ENCODE data around the gene RAB27A.
"Not testable (repeated sequence)": the region's sequence is repeated elsewhere in the genome, so short reads cannot be mapped to it uniquely, and the experiment has no call there.

The RAB27A gene

DNA sequence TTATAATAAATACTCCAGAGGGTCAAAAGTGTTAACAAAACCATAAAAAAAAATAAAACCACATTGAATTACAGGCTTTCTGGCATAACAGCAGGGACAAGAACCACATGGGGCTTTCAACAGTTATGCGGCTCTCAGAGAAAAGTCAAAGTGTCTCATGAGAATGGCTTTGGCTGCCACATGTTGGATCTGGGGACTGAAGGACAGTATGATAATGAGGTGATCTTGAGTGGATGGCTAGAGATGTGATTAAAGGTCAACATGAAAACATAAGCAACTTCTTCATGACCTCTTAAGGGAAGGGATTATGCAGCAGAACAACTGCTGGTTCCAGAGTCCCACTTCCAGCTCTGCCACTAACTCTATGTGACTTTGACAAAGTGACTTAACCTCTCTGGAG is 5.2 kb downstream of the RAB27A start:
- no peak for DNase-seq (ENCODE audit: low read depth, low spot score)
- no peak overlapping the region for H3K9ac ChIP-seq (ENCODE audit: insufficient read length)
- no peak overlapping the region for H3K27ac ChIP-seq
- TF ChIP-seq POLR2AphosphoS5 (IDR thresholded peaks at IDR 0.05; ENCODE audit: borderline replicate concordance, low read depth, low read length), result no peak
- no peak for TF ChIP-seq EZH2 (IDR thresholded peaks at IDR 0.05)
- no peak for TF ChIP-seq FOXP2 (optimal IDR thresholded peaks at IDR 0.05; ENCODE audit: control extremely low read depth, extremely low read length, insufficient read depth)
- H3K36me3 ChIP-seq (ENCODE audit: insufficient read depth, low read length), result no peaks in the 10 kb centered on the region
- no peak overlapping the region for H3K4me3 ChIP-seq
- H3K9me3 ChIP-seq (ENCODE audit: low read depth, low read length), result no peaks in the 10 kb centered on the region

- no peaks in the 10 kb centered on the region for H3K9me3 ChIP-seq (ENCODE audit: low read depth, low read length)
- no peaks in the 10 kb centered on the region for H3K36me3 ChIP-seq (ENCODE audit: insufficient read depth, low read length)
- no peak overlapping the region for H3K9ac ChIP-seq (ENCODE audit: insufficient read length)
- H3K4me3 ChIP-seq, result no peak overlapping the region
- DNase-seq (ENCODE audit: low read depth, low spot score), result no peak
- TF ChIP-seq FOXP2 (optimal IDR thresholded peaks at IDR 0.05; ENCODE audit: control extremely low read depth, extremely low read length, insufficient read depth) (no peak), EZH2 (IDR thresholded peaks at IDR 0.05) (no peak), POLR2AphosphoS5 (IDR thresholded peaks at IDR 0.05; ENCODE audit: borderline replicate concordance, low read depth, low read length) (no peak)
- H3K27ac ChIP-seq, result no peak overlapping the region
These were observed 6.0 kb downstream of the RAB27A start for GRCh38 chr15:55283379-55284147.

DNA sequence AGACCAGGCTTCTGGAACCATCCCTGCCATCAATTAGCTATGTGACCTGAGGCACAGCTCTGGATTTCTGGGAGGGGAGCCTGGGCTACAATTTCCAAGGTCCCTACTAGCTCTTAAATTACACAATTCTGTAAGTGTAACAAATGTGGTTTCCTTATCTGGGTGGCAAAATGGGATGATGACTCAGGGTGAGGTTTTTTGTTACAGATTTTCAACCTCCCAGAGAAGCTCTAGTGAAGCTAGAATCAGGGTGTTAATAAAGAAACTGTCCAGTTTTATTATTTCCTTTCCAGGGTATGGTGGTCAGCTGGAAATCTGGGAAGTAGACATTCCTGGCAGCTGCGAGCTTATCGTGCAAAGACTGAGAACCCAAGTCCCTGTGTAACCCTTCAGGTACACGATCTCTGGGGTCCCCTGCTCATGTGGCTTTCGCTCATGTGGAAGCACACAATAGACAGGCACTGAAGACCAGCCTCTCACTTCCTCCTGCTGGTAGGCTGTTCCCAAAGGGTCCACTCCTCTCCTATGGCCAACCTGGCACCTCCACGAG is 7.3 kb downstream of the RAB27A start:
- H3K36me3 ChIP-seq (ENCODE audit: insufficient read depth, low read length), result no peaks in the 10 kb centered on the region
- H3K9me3 ChIP-seq (ENCODE audit: low read depth, low read length), result no peaks in the 10 kb centered on the region
- H3K9ac ChIP-seq (ENCODE audit: insufficient read length), result no peak overlapping the region
- H3K27ac ChIP-seq, result no peak overlapping the region
- TF ChIP-seq EZH2 (IDR thresholded peaks at IDR 0.05) (no peak), POLR2AphosphoS5 (IDR thresholded peaks at IDR 0.05; ENCODE audit: borderline replicate concordance, low read depth, low read length) (no peak), FOXP2 (optimal IDR thresholded peaks at IDR 0.05; ENCODE audit: control extremely low read depth, extremely low read length, insufficient read depth) (no peak)
- no peak for DNase-seq (ENCODE audit: low read depth, low spot score)
- H3K4me3 ChIP-seq, result no peak overlapping the region

- Histone ChIP-seq H3K4me3 (no peak overlapping the region), H3K36me3 (ENCODE audit: insufficient read depth, low read length) (no peaks in the 10 kb centered on the region), H3K9ac (ENCODE audit: insufficient read length) (no peak overlapping the region), H3K27ac (no peak overlapping the region), H3K9me3 (ENCODE audit: low read depth, low read length) (no peaks in the 10 kb centered on the region)
- no peak for DNase-seq (ENCODE audit: low read depth, low spot score)
- TF ChIP-seq FOXP2 (optimal IDR thresholded peaks at IDR 0.05; ENCODE audit: control extremely low read depth, extremely low read length, insufficient read depth) (no peak), POLR2AphosphoS5 (IDR thresholded peaks at IDR 0.05; ENCODE audit: borderline replicate concordance, low read depth, low read length) (no peak), EZH2 (IDR thresholded peaks at IDR 0.05) (no peak)
These were observed 7.9 kb downstream of the RAB27A start for GRCh38 chr15:55281517-55282228.

DNA sequence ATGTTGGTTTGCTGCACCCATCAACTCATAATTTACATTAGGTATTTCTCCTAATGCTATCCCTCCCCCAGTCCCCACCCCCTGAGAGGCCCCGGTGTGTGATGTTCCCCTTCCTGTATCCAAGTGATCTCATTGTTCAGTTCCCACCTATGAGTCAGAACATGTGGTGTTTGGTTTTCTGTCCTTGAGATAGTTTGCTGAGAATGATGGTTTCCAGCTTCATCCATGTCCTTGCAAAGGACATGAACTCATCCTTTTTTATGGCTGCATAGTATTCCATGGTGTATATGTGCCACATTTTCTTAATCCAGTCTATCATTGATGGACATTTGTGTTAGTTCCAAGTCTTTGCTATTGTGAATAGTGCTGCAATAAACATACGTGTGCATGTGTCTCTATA is 9.0 kb downstream of the RAB27A start:
- H3K9me3 ChIP-seq (ENCODE audit: low read depth, low read length); DNase-seq (ENCODE audit: low read depth, low spot score); H3K4me3 ChIP-seq; H3K27ac ChIP-seq; H3K36me3 ChIP-seq (ENCODE audit: insufficient read depth, low read length); H3K9ac ChIP-seq (ENCODE audit: insufficient read length): not testable (repeated sequence)

DNA sequence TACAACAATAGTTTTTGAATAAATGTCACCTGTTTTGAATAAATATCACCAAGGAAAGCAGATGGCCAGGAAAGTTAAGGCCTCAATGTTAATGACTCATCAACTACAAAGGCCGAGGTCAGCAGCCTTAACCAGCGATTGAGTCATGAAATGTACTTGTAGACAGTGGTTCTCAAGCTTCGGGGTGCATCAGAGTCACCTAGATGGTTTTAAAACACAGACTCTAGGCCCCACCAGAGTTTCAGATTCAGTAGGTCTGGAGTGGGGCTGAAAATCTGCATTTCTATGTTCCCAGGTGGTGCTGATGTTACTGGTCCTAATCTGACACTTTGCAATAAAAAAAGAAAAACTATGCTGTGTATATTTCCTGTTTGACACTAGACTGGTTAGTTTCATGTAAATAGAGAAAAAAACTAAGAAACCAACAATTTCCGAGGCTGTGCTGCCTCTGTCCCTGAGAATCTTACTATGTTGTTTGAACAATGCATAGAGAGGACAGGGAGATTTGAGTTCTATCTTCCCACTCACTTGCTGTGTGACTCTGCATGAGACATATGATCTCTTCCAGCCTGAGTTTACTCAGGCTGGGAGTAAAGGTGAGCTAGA is 9.8 kb downstream of the RAB27A start:
- Histone ChIP-seq H3K9ac (ENCODE audit: insufficient read length) (no peak overlapping the region), H3K36me3 (ENCODE audit: insufficient read depth, low read length) (no peaks in the 10 kb centered on the region), H3K27ac (no peak overlapping the region), H3K4me3 (no peak overlapping the region), H3K9me3 (ENCODE audit: low read depth, low read length) (no peaks in the 10 kb centered on the region)
- no peak for DNase-seq (ENCODE audit: low read depth, low spot score)
- TF ChIP-seq FOXP2 (optimal IDR thresholded peaks at IDR 0.05; ENCODE audit: control extremely low read depth, extremely low read length, insufficient read depth), result no peak
- no peak for TF ChIP-seq POLR2AphosphoS5 (IDR thresholded peaks at IDR 0.05; ENCODE audit: borderline replicate concordance, low read depth, low read length)
- TF ChIP-seq EZH2 (IDR thresholded peaks at IDR 0.05), result no peak

GRCh38 chr15:55279100-55279745 is 10.4 kb downstream of the RAB27A start:
- no peaks in the 10 kb centered on the region for H3K36me3 ChIP-seq (ENCODE audit: insufficient read depth, low read length)
- DNase-seq (ENCODE audit: low read depth, low spot score), result no peak
- TF ChIP-seq POLR2AphosphoS5 (IDR thresholded peaks at IDR 0.05; ENCODE audit: borderline replicate concordance, low read depth, low read length), result no peak
- no peak for TF ChIP-seq EZH2 (IDR thresholded peaks at IDR 0.05)
- TF ChIP-seq FOXP2 (optimal IDR thresholded peaks at IDR 0.05; ENCODE audit: control extremely low read depth, extremely low read length, insufficient read depth), result no peak
- H3K9ac ChIP-seq (ENCODE audit: insufficient read length), result no peak overlapping the region
- H3K27ac ChIP-seq, result no peak overlapping the region
- no peaks in the 10 kb centered on the region for H3K9me3 ChIP-seq (ENCODE audit: low read depth, low read length)
- no peak overlapping the region for H3K4me3 ChIP-seq

- no peak overlapping the region for H3K9ac ChIP-seq (ENCODE audit: insufficient read length)
- DNase-seq (ENCODE audit: low read depth, low spot score), result no peak
- no peak overlapping the region for H3K4me3 ChIP-seq
- TF ChIP-seq EZH2 (IDR thresholded peaks at IDR 0.05) (no peak), FOXP2 (optimal IDR thresholded peaks at IDR 0.05; ENCODE audit: control extremely low read depth, extremely low read length, insufficient read depth) (no peak), POLR2AphosphoS5 (IDR thresholded peaks at IDR 0.05; ENCODE audit: borderline replicate concordance, low read depth, low read length) (no peak)
- no peaks in the 10 kb centered on the region for H3K36me3 ChIP-seq (ENCODE audit: insufficient read depth, low read length)
- no peaks in the 10 kb centered on the region for H3K9me3 ChIP-seq (ENCODE audit: low read depth, low read length)
- H3K27ac ChIP-seq, result no peak overlapping the region
These were observed 11.9 kb downstream of the RAB27A start for GRCh38 chr15:55277715-55278114.
